Retina (tissue), 1 donor: Measurements from ENCODE around the gene RNF214.
"Not testable (repeated sequence)": the region's sequence is repeated elsewhere in the genome, so short reads cannot be mapped to it uniquely, and the experiment has no call there.

Source experiments
- DNase-seq: peaks from one replicate; pipeline ENCODE4 v3.0.0-alpha.2; 2016

Gene RNF214

GRCh38 chr11:117198613-117199012, 33.9 kb upstream of the RNF214 start:
- no peak for DNase-seq

- peak; percentile 43 for DNase-seq
Measured at GRCh38 chr11:117199053-117199915, 33.2 kb upstream of the RNF214 start, which contains the start of gene TAGLN. Gene TAGLN, plus strand, starts transcription at chr11:117199370. Its CDS starts 3,644 bp downstream, at chr11:117203014.

GRCh38 chr11:117199916-117200812, 32.3 kb upstream of the RNF214 start:
- no peak for DNase-seq

- no peak for DNase-seq
Measured at GRCh38 chr11:117200813-117201657, 31.4 kb upstream of the RNF214 start.

GRCh38 chr11:117201658-117202305, 30.7 kb upstream of the RNF214 start:
- no peak for DNase-seq

- DNase-seq = no peak
Measured at GRCh38 chr11:117202386-117203068, 29.9 kb upstream of the RNF214 start.

- no peak for DNase-seq
Measured at GRCh38 chr11:117203069-117203407, 29.4 kb upstream of the RNF214 start.

GRCh38 chr11:117204283-117205080, 28.0 kb upstream of the RNF214 start:
- DNase-seq = no peak

- no peak for DNase-seq
Measured at GRCh38 chr11:117205211-117205818, 27.2 kb upstream of the RNF214 start.

- not testable (repeated sequence) for DNase-seq
Measured at GRCh38 chr11:117206111-117206510, 26.4 kb upstream of the RNF214 start.

- DNase-seq = not testable (repeated sequence)
Measured at GRCh38 chr11:117206859-117207258, 25.6 kb upstream of the RNF214 start.

GRCh38 chr11:117207481-117207880, 25.0 kb upstream of the RNF214 start:
- not testable (repeated sequence) for DNase-seq

- DNase-seq = not testable (repeated sequence)
Measured at GRCh38 chr11:117208710-117209109, 23.8 kb upstream of the RNF214 start.

- DNase-seq = not testable (repeated sequence)
Measured at GRCh38 chr11:117209351-117210125, 22.9 kb upstream of the RNF214 start.

- no peak for DNase-seq
Measured at GRCh38 chr11:117210620-117211019, 21.9 kb upstream of the RNF214 start.

GRCh38 chr11:117212697-117213355, 19.6 kb upstream of the RNF214 start:
- no peak for DNase-seq

GRCh38 chr11:117214404-117215110, 17.9 kb upstream of the RNF214 start:
- no peak for DNase-seq
